GM23338 (cell line): ENCODE measurements around the gene PRDX3. TPM values are rescaled to one million over a fixed set of nuclear protein-coding genes. Genes with fewer than 3 reads are reported as not detected.

Experiments
- ATAC-seq: fragments of 200-7000 bp; cut with Tn5 transposase; 3 replicates; pipeline ENCODE4 v1.9.1; 2020
- DNase-seq: peaks from one replicate; pipeline ENCODE4 v3.0.0-alpha.2; 2015; ENCODE audit warnings: low spot score
- H2AFZ ChIP-seq: fragments of 200-600 bp; sonication (generic); 2 replicates; pipeline ENCODE4 v1.8.0; 2016; ENCODE audit warnings: antibody characterized with exemption, mild to moderate bottlenecking, moderate library complexity
- H3F3A ChIP-seq: fragments of 200-600 bp; sonication (generic); replicated peaks from 2 replicates; pipeline ENCODE4 v1.8.0; 2017; ENCODE audit warnings: antibody characterized with exemption, mixed run types, low read depth
- H3K27ac ChIP-seq: fragments of 200-600 bp; sonication (generic); 2 replicates; pipeline ENCODE4 v1.6.1; 2016; ENCODE audit warnings: low read depth
- H3K27me3 ChIP-seq: fragments of 200-600 bp; sonication (generic); 2 replicates; pipeline ENCODE4 v1.8.0; 2016; ENCODE audit warnings: mild to moderate bottlenecking, mixed run types, moderate library complexity; ENCODE audit not compliant: insufficient read depth
- H3K36me3 ChIP-seq: fragments of 200-600 bp; sonication (generic); 2 replicates; pipeline ENCODE4 v1.8.0; 2016; ENCODE audit warnings: mild to moderate bottlenecking; ENCODE audit not compliant: insufficient read depth
- H3K4me1 ChIP-seq: fragments of 200-600 bp; sonication (generic); 2 replicates; pipeline ENCODE4 v1.8.0; 2016; ENCODE audit warnings: mild to moderate bottlenecking, moderate library complexity; ENCODE audit not compliant: insufficient read depth
- H3K4me2 ChIP-seq: fragments of 200-600 bp; sonication (generic); 2 replicates; pipeline ENCODE4 v1.7.1; 2017; ENCODE audit warnings: mixed run types
- H3K4me3 ChIP-seq: fragments of 200-600 bp; sonication (generic); 2 replicates; pipeline ENCODE4 v1.6.1; 2016; ENCODE audit warnings: mixed run types
- H3K79me2 ChIP-seq: fragments of 200-600 bp; sonication (generic); replicated peaks from 2 replicates; pipeline ENCODE4 v1.8.0; 2017; ENCODE audit warnings: mild to moderate bottlenecking; ENCODE audit not compliant: insufficient read depth
- H3K9me2 ChIP-seq: fragments of 200-600 bp; sonication (generic); 2 replicates; pipeline ENCODE4 v1.8.0; 2017; ENCODE audit not compliant: insufficient read depth
- H4K20me1 ChIP-seq: fragments of 200-600 bp; sonication (generic); replicated peaks from 2 replicates; pipeline ENCODE4 v1.8.0; 2017; ENCODE audit warnings: mild to moderate bottlenecking; ENCODE audit not compliant: insufficient read depth
- H3K27ac Mint-ChIP-seq: 2 replicates; pipeline ENCODE4 v1.8.0; 2020; ENCODE audit warnings: inconsistent platforms, mild to moderate bottlenecking, moderate library complexity, mixed read lengths
- H3K27me3 Mint-ChIP-seq: 3 replicates; pipeline ENCODE4 v1.8.0; 2022; ENCODE audit warnings: low read depth, mild to moderate bottlenecking, moderate library complexity, mixed read lengths, inconsistent platforms; ENCODE audit not compliant: insufficient read depth, poor library complexity
- H3K36me3 Mint-ChIP-seq: 3 replicates; pipeline ENCODE4 v1.8.0; 2021; ENCODE audit warnings: low read depth, mild to moderate bottlenecking, inconsistent platforms, moderate library complexity, mixed read lengths
- H3K4me1 Mint-ChIP-seq: 3 replicates; pipeline ENCODE4 v1.8.0; 2020; ENCODE audit warnings: mild to moderate bottlenecking, inconsistent platforms, mixed read lengths
- H3K4me3 Mint-ChIP-seq: 3 replicates; pipeline ENCODE4 v1.8.0; 2021; ENCODE audit warnings: moderate library complexity, mild to moderate bottlenecking, inconsistent platforms, mixed read lengths
- H3K9me3 Mint-ChIP-seq: 3 replicates; pipeline ENCODE4 v1.8.0; 2020; ENCODE audit warnings: moderate library complexity, mild to moderate bottlenecking, inconsistent platforms, mixed read lengths
- CREB1 ChIP-seq: fragments of 250-450 bp; sonication (Bioruptor Pico); IDR thresholded peaks from 2 replicates; pipeline ENCODE4 v1.5.0; 2020; ENCODE audit warnings: low read depth, mild to moderate bottlenecking, moderate library complexity
- CTCF ChIP-seq, 2 experiments: fragments of 200-600 bp in 1 of 2; sonication (generic) in 1 of 2; conservative IDR thresholded peaks; 2 replicates each; pipeline versions ENCODE4 v1.5.1 to v1.6.1; 2016 to 2017; ENCODE audit warnings: antibody characterized with exemption in 2 of 2, low read depth in 2 of 2, mild to moderate bottlenecking in 2 of 2, moderate library complexity in 1 of 2
- ETS1 ChIP-seq: IDR thresholded peaks from 2 replicates; pipeline ENCODE4 v1.6.1; 2016; ENCODE audit warnings: antibody characterized with exemption
- EZH2 ChIP-seq: fragments of 200-600 bp; sonication (generic); IDR thresholded peaks from one replicate; pipeline ENCODE4 v1.8.0; 2017; ENCODE audit warnings: antibody characterized with exemption, mild to moderate bottlenecking, low read depth; ENCODE audit not compliant: unreplicated experiment
- EZH2phosphoT487 ChIP-seq: fragments of 200-600 bp; sonication (generic); IDR thresholded peaks from one replicate; pipeline ENCODE4 v1.8.1; 2018; ENCODE audit warnings: antibody characterized with exemption; ENCODE audit not compliant: unreplicated experiment
- JUNB ChIP-seq: IDR thresholded peaks from one replicate; pipeline ENCODE4 v1.6.1; 2016; ENCODE audit warnings: antibody characterized with exemption; ENCODE audit not compliant: unreplicated experiment
- NANOG ChIP-seq: IDR thresholded peaks from 2 replicates; pipeline ENCODE4 v1.6.1; 2016; ENCODE audit warnings: antibody characterized with exemption, borderline replicate concordance
- POLR2AphosphoS5 ChIP-seq: IDR thresholded peaks from 2 replicates; pipeline ENCODE4 v1.6.1; 2016; ENCODE audit warnings: antibody characterized with exemption, low read depth
- REST ChIP-seq: IDR thresholded peaks from one replicate; pipeline ENCODE4 v1.6.1; 2018; ENCODE audit warnings: antibody characterized with exemption; ENCODE audit not compliant: unreplicated experiment
- STAT1 ChIP-seq: IDR thresholded peaks from one replicate; pipeline ENCODE4 v1.6.1; 2016; ENCODE audit warnings: antibody characterized with exemption; ENCODE audit not compliant: unreplicated experiment
- ZNF114 ChIP-seq: fragments of 250-450 bp; sonication (Bioruptor Pico); IDR thresholded peaks from 2 replicates; pipeline ENCODE4 v1.5.0; 2020; ENCODE audit warnings: mild to moderate bottlenecking, moderate library complexity
- ZNF331 ChIP-seq: fragments of 250-450 bp; sonication (Bioruptor Pico); IDR thresholded peaks from 2 replicates; pipeline ENCODE4 v1.5.0; 2020; ENCODE audit warnings: low read depth, mild to moderate bottlenecking, moderate library complexity
- ZNF462 ChIP-seq: fragments of 250-450 bp; sonication (Bioruptor Pico); IDR thresholded peaks from 2 replicates; pipeline ENCODE4 v1.5.0; 2020; ENCODE audit warnings: mild to moderate bottlenecking, moderate library complexity
- polyA plus RNA-seq: library from polyadenylated mRNA; unstranded; fragments of >200 nt; fragmentation: Nextera tagmentation; extraction: Ambion mirVana; gene quantifications from 2 replicates; pipeline ENCODE4 v1.2.1, GENCODE V29; 2016
- total RNA-seq: library from RNA; depleted of rRNA; stranded (reverse); fragments of >200 nt; shearing (Covaris generic); gene quantifications from 2 replicates; pipeline ENCODE4 v1.2.3, GENCODE V29; 2014

The PRDX3 gene
- total and polyA plus RNA-seq, 2 experiments from 2014 or later: 275 to 285 TPM

- H3K27me3 Mint-ChIP-seq: no peaks in the 10 kb centered on the region
- H3K79me2 ChIP-seq: no peaks in the 10 kb centered on the region
- no peak overlapping the region for H3K4me3 ChIP-seq
- no peak overlapping the region for H3K4me3 Mint-ChIP-seq
- H4K20me1 ChIP-seq: no peaks in the 10 kb centered on the region; the same call in 1 of the 2 replicates
- H3K27ac ChIP-seq: no peak overlapping the region
- no peak overlapping the region for H3K4me2 ChIP-seq
- H3K36me3 Mint-ChIP-seq: peaks cover 55% of the 10 kb centered on the region
- peaks cover 22% of the 10 kb centered on the region for H3K36me3 ChIP-seq
- H2AFZ ChIP-seq: no peak overlapping the region
- no peaks in the 10 kb centered on the region for H3K9me3 Mint-ChIP-seq
- H3K9me2 ChIP-seq: no peaks in the 10 kb centered on the region
- TF ChIP-seq ZNF114 (CRISPR knock-in tag): no peak
- TF ChIP-seq REST: no peak
- TF ChIP-seq ZNF331 (CRISPR knock-in tag): no peak
- no peak for TF ChIP-seq EZH2
- no peak for TF ChIP-seq EZH2phosphoT487
- TF ChIP-seq NANOG: no peak
- no peak for TF ChIP-seq ZNF462 (CRISPR knock-in tag)
- TF ChIP-seq JUNB: no peak
- no peak for TF ChIP-seq STAT1
- no peak for TF ChIP-seq CTCF (conservative IDR thresholded peaks at IDR 0.05; ENCODE audit: low read depth in 2 of 2)
- no peak for TF ChIP-seq CREB1 (CRISPR knock-in tag)
- no peak for TF ChIP-seq ETS1
- no peak for TF ChIP-seq POLR2AphosphoS5
- ATAC-seq (no peak), DNase-seq (no peak)
- H3K27ac Mint-ChIP-seq: no peak overlapping the region
- H3K4me1 Mint-ChIP-seq: no peaks in the 10 kb centered on the region
- H3K27me3 ChIP-seq: no peaks in the 10 kb centered on the region
- H3K4me1 ChIP-seq: no peaks in the 10 kb centered on the region
- no peaks in the 10 kb centered on the region for H3F3A ChIP-seq
Measured at GRCh38 chr10:119133949-119134348, 44.7 kb downstream of the PRDX3 start.
